ENCODE results near the gene MGMT.

DNA sequence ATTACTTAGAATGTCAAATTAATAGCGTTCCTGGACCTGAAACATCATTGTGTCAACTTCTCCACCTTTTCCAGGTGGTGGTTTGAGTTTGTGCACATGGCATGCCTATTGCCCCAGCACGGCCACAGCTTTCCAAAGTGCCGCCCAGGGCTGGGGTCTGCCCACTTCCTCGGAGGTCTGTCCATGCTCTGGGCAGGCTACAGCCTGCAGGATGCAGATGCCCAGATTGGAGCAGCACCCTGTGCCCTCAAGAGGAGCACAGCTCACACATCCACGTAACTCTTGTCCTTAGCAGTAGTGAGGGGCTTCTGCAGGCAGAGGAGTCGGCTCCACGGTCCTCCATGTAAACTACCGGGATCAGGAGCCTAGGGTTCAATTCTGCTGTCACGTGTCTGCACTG is 258.4 kb downstream of the MGMT start:
- TF ChIP-seq CTCF (IDR thresholded peaks at IDR 0.05) (no peak), EP300 (IDR thresholded peaks at IDR 0.05; ENCODE audit: borderline replicate concordance in 1 of 2, low read depth in 1 of 2, low read length in 1 of 2) (no peak), ZBTB33 (IDR thresholded peaks at IDR 0.05; ENCODE audit: borderline replicate concordance, low read depth) (no peak)
- TF ChIP-seq, protein P1, sequence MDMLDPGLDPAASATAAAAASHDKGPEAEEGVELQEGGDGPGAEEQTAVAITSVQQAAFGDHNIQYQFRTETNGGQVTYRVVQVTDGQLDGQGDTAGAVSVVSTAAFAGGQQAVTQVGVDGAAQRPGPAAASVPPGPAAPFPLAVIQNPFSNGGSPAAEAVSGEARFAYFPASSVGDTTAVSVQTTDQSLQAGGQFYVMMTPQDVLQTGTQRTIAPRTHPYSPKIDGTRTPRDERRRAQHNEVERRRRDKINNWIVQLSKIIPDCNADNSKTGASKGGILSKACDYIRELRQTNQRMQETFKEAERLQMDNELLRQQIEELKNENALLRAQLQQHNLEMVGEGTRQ (IDR thresholded peaks at IDR 0.05; ENCODE audit: borderline replicate concordance, low read depth, low read length) = no peak

Measured in SK-N-SH (cell line).